SK-N-SH treated with all-trans-retinoic acid at 6 μM for 48 hours (cell line): ENCODE measurements around the gene SGIP1.
A peak's percentile ranks its signal among the peaks of the same experiment; 100 is the strongest.

Experiments used
- ATAC-seq: fragments of 200-7000 bp; cut with Tn5 transposase; 3 replicates; pipeline ENCODE4 v1.9.1; 2020; ENCODE audit warnings: mild to moderate bottlenecking, moderate library complexity
- ARNTL ChIP-seq: fragments of 450-650 bp; formaldehyde crosslinking; IDR thresholded peaks from 2 replicates; pipeline ENCODE4 v1.5.0; 2020; ENCODE audit warnings: low read depth, mild to moderate bottlenecking, moderate library complexity, borderline replicate concordance
- BACH2 ChIP-seq: fragments of 250-450 bp; sonication (Bioruptor Pico); IDR thresholded peaks from 2 replicates; pipeline ENCODE4 v1.9.0; 2021; ENCODE audit warnings: mild to moderate bottlenecking, borderline replicate concordance
- ESRRG ChIP-seq: fragments of 250-450 bp; sonication (Bioruptor Pico); IDR thresholded peaks from 2 replicates; pipeline ENCODE4 v1.6.1; 2021; ENCODE audit warnings: mild to moderate bottlenecking
- ISL1 ChIP-seq: fragments of 250-450 bp; sonication (Bioruptor Pico); IDR thresholded peaks from 2 replicates; pipeline ENCODE4 v2.1.2; 2022; ENCODE audit warnings: mild to moderate bottlenecking, moderate library complexity
- OSR1 ChIP-seq: fragments of 250-450 bp; sonication (Bioruptor Pico); IDR thresholded peaks from 2 replicates; pipeline ENCODE4 v1.8.0; 2022; ENCODE audit warnings: moderate library complexity, mild to moderate bottlenecking, inconsistent platforms
- PPARA ChIP-seq: fragments of 250-450 bp; sonication (Bioruptor Pico); IDR thresholded peaks from 2 replicates; pipeline ENCODE4 v1.5.0; 2020; ENCODE audit warnings: mild to moderate bottlenecking, borderline replicate concordance
- SNAI2 ChIP-seq: fragments of 250-450 bp; sonication (Bioruptor Pico); IDR thresholded peaks from 2 replicates; pipeline ENCODE4 v1.5.0; 2020; ENCODE audit warnings: mild to moderate bottlenecking, moderate library complexity
- TCF4 ChIP-seq: fragments of 250-450 bp; sonication (Bioruptor Pico); IDR thresholded peaks from 2 replicates; pipeline ENCODE4 v1.8.0; 2021; ENCODE audit warnings: mild to moderate bottlenecking, moderate library complexity, borderline replicate concordance
- TOX ChIP-seq: fragments of 250-450 bp; sonication (Bioruptor Pico); IDR thresholded peaks from 2 replicates; pipeline ENCODE4 v1.8.0; 2021; ENCODE audit warnings: mild to moderate bottlenecking, moderate library complexity, borderline replicate concordance
- ZC3H10 ChIP-seq: fragments of 250-450 bp; sonication (Bioruptor Pico); IDR thresholded peaks from 2 replicates; pipeline ENCODE4 v1.5.1; 2021; ENCODE audit warnings: mild to moderate bottlenecking, moderate library complexity
- ZFP3 ChIP-seq: fragments of 250-450 bp; sonication (Bioruptor Pico); IDR thresholded peaks from 2 replicates; pipeline ENCODE4 v1.5.0; 2020; ENCODE audit warnings: mild to moderate bottlenecking, moderate library complexity
- ZFP30 ChIP-seq: fragments of 450-650 bp; formaldehyde crosslinking; IDR thresholded peaks from 2 replicates; pipeline ENCODE4 v1.5.0; 2022; ENCODE audit warnings: mild to moderate bottlenecking, moderate library complexity
- ZNF565 ChIP-seq: fragments of 450-650 bp; formaldehyde crosslinking; conservative IDR thresholded peaks from 2 replicates; pipeline ENCODE4 v1.5.0; 2020; ENCODE audit warnings: low read depth, mild to moderate bottlenecking, moderate library complexity
- ZNF70 ChIP-seq: fragments of 450-650 bp; formaldehyde crosslinking; IDR thresholded peaks from 2 replicates; pipeline ENCODE4 v1.5.0; 2020; ENCODE audit warnings: mild to moderate bottlenecking, moderate library complexity
- ZNF8 ChIP-seq: fragments of 450-650 bp; formaldehyde crosslinking; IDR thresholded peaks from 2 replicates; pipeline ENCODE4 v1.5.0; 2020; ENCODE audit warnings: mild to moderate bottlenecking, moderate library complexity
- TF ChIP-seq, protein P1 (sequence below): fragments of 250-450 bp; sonication (Bioruptor Pico); IDR thresholded peaks from 2 replicates; pipeline ENCODE4 v1.5.0; 2020; ENCODE audit warnings: mild to moderate bottlenecking, moderate library complexity
- TF ChIP-seq, protein P2 (sequence below): fragments of 250-450 bp; sonication (Bioruptor Pico); IDR thresholded peaks from 2 replicates; pipeline ENCODE4 v1.8.0; 2020; ENCODE audit warnings: mild to moderate bottlenecking, moderate library complexity, borderline replicate concordance
- TF ChIP-seq, protein P3 (sequence below): fragments of 250-450 bp; sonication (Bioruptor Pico); IDR thresholded peaks from 2 replicates; pipeline ENCODE4 v1.5.1; 2020; ENCODE audit warnings: low read depth, mild to moderate bottlenecking, moderate library complexity
- TF ChIP-seq, protein P4 (sequence below): fragments of 250-450 bp; sonication (Bioruptor Pico); IDR thresholded peaks from 2 replicates; pipeline ENCODE4 v1.5.1; 2021; ENCODE audit warnings: mild to moderate bottlenecking, moderate library complexity

Gene SGIP1

DNA sequence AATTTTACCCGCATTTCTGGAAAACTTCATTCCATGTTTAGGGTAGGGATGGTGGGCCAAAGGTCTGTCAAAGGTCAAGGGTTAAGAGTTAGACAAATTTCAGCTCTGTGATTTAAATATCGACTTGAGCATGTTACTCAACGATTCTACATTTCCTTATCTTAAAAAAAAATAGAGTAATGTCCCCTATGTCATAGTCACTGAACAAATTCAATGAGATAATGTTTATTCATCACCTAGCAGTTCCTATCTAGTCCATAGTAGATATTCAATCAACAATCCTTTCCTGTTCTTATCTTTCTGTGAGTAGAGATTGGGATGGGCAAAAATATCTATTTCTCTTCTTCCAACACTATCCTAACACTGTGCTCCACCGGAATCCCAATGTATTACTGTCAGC is 217.2 kb downstream of the SGIP1 start:
- ATAC-seq = no peak
- TF ChIP-seq ARNTL (CRISPR knock-in tag) = no peak
- no peak for TF ChIP-seq TCF4
- TF ChIP-seq TOX (CRISPR knock-in tag) = no peak
- TF ChIP-seq, protein P1, sequence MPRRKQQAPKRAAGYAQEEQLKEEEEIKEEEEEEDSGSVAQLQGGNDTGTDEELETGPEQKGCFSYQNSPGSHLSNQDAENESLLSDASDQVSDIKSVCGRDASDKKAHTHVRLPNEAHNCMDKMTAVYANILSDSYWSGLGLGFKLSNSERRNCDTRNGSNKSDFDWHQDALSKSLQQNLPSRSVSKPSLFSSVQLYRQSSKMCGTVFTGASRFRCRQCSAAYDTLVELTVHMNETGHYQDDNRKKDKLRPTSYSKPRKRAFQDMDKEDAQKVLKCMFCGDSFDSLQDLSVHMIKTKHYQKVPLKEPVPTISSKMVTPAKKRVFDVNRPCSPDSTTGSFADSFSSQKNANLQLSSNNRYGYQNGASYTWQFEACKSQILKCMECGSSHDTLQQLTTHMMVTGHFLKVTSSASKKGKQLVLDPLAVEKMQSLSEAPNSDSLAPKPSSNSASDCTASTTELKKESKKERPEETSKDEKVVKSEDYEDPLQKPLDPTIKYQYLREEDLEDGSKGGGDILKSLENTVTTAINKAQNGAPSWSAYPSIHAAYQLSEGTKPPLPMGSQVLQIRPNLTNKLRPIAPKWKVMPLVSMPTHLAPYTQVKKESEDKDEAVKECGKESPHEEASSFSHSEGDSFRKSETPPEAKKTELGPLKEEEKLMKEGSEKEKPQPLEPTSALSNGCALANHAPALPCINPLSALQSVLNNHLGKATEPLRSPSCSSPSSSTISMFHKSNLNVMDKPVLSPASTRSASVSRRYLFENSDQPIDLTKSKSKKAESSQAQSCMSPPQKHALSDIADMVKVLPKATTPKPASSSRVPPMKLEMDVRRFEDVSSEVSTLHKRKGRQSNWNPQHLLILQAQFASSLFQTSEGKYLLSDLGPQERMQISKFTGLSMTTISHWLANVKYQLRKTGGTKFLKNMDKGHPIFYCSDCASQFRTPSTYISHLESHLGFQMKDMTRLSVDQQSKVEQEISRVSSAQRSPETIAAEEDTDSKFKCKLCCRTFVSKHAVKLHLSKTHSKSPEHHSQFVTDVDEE (CRISPR knock-in tag) = no peak
- no peak for TF ChIP-seq ZFP3
- TF ChIP-seq, protein P2, sequence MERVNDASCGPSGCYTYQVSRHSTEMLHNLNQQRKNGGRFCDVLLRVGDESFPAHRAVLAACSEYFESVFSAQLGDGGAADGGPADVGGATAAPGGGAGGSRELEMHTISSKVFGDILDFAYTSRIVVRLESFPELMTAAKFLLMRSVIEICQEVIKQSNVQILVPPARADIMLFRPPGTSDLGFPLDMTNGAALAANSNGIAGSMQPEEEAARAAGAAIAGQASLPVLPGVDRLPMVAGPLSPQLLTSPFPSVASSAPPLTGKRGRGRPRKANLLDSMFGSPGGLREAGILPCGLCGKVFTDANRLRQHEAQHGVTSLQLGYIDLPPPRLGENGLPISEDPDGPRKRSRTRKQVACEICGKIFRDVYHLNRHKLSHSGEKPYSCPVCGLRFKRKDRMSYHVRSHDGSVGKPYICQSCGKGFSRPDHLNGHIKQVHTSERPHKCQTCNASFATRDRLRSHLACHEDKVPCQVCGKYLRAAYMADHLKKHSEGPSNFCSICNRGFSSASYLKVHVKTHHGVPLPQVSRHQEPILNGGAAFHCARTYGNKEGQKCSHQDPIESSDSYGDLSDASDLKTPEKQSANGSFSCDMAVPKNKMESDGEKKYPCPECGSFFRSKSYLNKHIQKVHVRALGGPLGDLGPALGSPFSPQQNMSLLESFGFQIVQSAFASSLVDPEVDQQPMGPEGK (CRISPR knock-in tag) = no peak
- no peak for TF ChIP-seq SNAI2 (CRISPR knock-in tag)
- no peak for TF ChIP-seq OSR1 (CRISPR knock-in tag)
- TF ChIP-seq, protein P3, sequence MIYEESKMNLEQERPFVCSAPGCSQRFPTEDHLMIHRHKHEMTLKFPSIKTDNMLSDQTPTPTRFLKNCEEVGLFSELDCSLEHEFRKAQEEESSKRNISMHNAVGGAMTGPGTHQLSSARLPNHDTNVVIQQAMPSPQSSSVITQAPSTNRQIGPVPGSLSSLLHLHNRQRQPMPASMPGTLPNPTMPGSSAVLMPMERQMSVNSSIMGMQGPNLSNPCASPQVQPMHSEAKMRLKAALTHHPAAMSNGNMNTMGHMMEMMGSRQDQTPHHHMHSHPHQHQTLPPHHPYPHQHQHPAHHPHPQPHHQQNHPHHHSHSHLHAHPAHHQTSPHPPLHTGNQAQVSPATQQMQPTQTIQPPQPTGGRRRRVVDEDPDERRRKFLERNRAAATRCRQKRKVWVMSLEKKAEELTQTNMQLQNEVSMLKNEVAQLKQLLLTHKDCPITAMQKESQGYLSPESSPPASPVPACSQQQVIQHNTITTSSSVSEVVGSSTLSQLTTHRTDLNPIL (CRISPR knock-in tag) = no peak
- no peak for TF ChIP-seq ZFP30
- TF ChIP-seq ZC3H10 (CRISPR knock-in tag) = no peak
- no peak for TF ChIP-seq ZNF70 (CRISPR knock-in tag)
- no peak for TF ChIP-seq BACH2 (CRISPR knock-in tag)

DNA sequence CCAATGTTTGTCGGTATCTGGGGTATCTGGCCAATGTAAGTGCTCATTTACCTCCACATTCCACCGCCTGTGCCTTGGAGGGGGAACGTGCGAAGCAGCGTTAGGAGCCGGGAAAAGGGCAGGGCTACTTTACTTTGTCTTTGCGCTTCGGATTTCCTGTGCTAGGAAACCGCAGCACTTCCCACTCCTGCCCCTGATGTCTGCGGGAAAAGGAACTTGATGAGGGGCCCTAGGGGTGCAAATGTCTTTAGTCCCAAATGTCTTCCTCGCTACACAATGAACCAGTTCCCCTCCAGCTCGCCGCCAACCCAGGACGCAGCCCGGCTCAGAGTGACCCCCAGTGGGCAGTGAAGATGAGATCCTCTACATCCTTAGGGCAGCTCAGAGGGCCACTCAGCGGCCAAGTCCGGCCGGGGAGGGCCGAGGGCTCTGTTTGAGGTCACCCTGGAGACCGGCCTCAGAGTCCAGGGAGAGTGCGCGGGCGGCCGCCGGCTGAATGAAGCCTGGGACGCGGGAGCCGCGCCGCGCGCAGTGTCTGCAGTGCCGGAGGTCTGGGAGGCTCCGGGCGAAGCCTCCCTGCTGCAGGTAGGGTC is 218.1 kb downstream of the SGIP1 start, which contains the start of gene DYNLT5:
TSS of gene DYNLT5 (plus strand) at position 460 of the 593 bp plus-strand sequence. CDS start 2,200 bp downstream, outside the sequence.
- TF ChIP-seq ISL1 (CRISPR knock-in tag) (no peak), TOX (CRISPR knock-in tag) (no peak), PPARA (CRISPR knock-in tag) (no peak), ZNF8 (CRISPR knock-in tag) (no peak)
- TF ChIP-seq, protein P4, sequence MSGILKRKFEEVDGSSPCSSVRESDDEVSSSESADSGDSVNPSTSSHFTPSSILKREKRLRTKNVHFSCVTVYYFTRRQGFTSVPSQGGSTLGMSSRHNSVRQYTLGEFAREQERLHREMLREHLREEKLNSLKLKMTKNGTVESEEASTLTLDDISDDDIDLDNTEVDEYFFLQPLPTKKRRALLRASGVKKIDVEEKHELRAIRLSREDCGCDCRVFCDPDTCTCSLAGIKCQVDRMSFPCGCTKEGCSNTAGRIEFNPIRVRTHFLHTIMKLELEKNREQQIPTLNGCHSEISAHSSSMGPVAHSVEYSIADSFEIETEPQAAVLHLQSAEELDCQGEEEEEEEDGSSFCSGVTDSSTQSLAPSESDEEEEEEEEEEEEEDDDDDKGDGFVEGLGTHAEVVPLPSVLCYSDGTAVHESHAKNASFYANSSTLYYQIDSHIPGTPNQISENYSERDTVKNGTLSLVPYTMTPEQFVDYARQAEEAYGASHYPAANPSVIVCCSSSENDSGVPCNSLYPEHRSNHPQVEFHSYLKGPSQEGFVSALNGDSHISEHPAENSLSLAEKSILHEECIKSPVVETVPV (CRISPR knock-in tag) = no peak
- TF ChIP-seq, protein P1 (CRISPR knock-in tag) = no peak
- ATAC-seq = peak; percentile 47; the same call in 2 of the 3 replicates

DNA sequence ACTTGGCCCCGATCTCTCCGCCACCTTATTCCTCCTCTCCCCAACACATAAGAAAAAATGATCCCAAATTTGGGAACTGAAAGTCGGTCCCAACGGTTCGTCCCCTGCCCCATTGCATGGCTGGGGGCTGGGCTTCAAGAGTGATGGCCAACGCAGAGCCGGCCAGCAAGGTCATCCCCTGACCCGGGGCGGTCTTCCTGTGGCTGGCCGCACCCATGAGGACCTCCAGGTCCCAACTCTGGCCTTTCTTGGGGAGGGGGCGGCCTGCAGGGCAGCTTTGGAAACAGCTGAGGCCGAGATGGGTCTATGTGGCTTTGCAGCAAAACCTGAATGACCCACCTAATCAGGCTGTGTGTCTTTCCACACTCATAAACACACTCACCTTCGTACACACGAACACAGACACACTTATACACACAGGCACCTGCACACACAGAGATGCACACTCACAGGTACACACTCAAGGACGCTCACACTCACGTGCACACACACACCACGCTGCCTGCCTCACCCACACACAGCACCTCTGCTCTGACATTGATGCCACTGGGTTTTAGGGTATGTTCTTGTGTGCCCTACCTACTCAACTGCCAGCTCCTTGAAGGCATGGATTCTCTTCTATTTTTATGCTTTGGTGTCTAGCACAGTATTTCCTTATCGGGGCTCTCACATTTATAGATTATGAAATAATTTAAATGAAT is 218.9 kb downstream of the SGIP1 start:
- TF ChIP-seq SNAI2 (CRISPR knock-in tag) (no peak), OSR1 (CRISPR knock-in tag) (no peak), ZNF565 (CRISPR knock-in tag) (no peak), ESRRG (no peak), ARNTL (CRISPR knock-in tag) (no peak)
- TF ChIP-seq, protein P2 (CRISPR knock-in tag) = no peak
- TF ChIP-seq, protein P4 (CRISPR knock-in tag) = no peak
- ATAC-seq = peak; percentile 20; the same call in 1 of the 3 replicates
